Coronary artery (tissue), 2 donors: Measurements from ENCODE around the gene SCML1.

ENCODE experiments used
- DNase-seq: peaks from one replicate; pipeline ENCODE4 v3.0.0-alpha.2; 2017; ENCODE audit warnings: low spot score
- H3K27ac ChIP-seq, 2 donors: fragments of 200-600 bp; sonication (generic); one replicate each; pipeline ENCODE4 v1.5.1; 2016 to 2019
- H3K4me3 ChIP-seq: fragments of 200-600 bp; sonication (generic); 2 replicates; pipeline ENCODE4 v1.5.1; 2016; ENCODE audit warnings: mild to moderate bottlenecking, moderate library complexity
- TF ChIP-seq, protein P1 (sequence below): fragments of 200-600 bp; sonication (generic); IDR thresholded peaks from one replicate; pipeline ENCODE4 v1.5.1; 2019; ENCODE audit warnings: antibody characterized with exemption

The SCML1 gene

DNA sequence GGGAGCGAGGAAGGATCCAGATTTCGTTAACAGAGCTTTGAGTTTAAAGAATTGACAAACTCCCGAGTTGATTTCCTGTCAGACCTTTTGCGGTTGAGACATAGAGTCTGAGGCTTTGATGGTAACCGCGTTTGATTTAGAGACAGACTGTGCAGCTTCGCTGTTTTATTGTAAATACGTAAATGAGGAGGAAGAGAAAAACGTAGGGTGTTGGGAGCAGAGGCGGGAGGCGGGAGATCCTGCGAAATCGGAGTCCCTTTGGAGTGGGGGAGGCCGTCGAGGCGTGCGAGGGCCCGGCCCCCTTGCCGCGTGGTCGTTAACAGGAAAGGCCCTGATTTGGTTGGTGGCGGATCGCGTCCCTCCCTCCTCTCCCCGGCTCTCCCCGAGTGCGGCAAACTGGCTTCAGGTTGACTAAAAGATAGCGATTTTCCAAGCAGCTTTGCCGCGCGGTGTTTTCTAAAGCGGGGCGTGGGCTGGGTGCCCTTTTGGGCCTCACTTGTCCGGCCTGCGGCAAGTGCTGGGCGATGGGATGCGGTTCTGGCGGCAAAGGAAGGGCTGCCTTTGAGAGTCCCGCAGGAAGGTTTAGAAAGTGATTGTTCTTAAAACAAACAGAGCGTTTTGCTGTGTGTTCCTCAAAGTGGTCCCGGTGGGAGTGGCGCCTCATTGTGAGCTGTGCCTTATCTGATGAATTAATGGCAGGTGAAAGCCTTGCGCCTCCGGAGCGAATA lies 857 bp downstream of the SCML1 start:
- peak overlapping the region; percentile 71 for H3K4me3 ChIP-seq
- DNase-seq = no peak
- peak overlapping the region; percentile 81 to 83 for H3K27ac ChIP-seq
- TF ChIP-seq, protein P1, sequence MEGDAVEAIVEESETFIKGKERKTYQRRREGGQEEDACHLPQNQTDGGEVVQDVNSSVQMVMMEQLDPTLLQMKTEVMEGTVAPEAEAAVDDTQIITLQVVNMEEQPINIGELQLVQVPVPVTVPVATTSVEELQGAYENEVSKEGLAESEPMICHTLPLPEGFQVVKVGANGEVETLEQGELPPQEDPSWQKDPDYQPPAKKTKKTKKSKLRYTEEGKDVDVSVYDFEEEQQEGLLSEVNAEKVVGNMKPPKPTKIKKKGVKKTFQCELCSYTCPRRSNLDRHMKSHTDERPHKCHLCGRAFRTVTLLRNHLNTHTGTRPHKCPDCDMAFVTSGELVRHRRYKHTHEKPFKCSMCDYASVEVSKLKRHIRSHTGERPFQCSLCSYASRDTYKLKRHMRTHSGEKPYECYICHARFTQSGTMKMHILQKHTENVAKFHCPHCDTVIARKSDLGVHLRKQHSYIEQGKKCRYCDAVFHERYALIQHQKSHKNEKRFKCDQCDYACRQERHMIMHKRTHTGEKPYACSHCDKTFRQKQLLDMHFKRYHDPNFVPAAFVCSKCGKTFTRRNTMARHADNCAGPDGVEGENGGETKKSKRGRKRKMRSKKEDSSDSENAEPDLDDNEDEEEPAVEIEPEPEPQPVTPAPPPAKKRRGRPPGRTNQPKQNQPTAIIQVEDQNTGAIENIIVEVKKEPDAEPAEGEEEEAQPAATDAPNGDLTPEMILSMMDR = no peak

- Histone ChIP-seq H3K27ac (no peak overlapping the region), H3K4me3 (peak overlapping the region; percentile 71)
- DNase-seq = no peak
- TF ChIP-seq, protein P1 = no peak
Measured at GRCh38 chrX:17738737-17739535, 1.6 kb downstream of the SCML1 start.

DNA sequence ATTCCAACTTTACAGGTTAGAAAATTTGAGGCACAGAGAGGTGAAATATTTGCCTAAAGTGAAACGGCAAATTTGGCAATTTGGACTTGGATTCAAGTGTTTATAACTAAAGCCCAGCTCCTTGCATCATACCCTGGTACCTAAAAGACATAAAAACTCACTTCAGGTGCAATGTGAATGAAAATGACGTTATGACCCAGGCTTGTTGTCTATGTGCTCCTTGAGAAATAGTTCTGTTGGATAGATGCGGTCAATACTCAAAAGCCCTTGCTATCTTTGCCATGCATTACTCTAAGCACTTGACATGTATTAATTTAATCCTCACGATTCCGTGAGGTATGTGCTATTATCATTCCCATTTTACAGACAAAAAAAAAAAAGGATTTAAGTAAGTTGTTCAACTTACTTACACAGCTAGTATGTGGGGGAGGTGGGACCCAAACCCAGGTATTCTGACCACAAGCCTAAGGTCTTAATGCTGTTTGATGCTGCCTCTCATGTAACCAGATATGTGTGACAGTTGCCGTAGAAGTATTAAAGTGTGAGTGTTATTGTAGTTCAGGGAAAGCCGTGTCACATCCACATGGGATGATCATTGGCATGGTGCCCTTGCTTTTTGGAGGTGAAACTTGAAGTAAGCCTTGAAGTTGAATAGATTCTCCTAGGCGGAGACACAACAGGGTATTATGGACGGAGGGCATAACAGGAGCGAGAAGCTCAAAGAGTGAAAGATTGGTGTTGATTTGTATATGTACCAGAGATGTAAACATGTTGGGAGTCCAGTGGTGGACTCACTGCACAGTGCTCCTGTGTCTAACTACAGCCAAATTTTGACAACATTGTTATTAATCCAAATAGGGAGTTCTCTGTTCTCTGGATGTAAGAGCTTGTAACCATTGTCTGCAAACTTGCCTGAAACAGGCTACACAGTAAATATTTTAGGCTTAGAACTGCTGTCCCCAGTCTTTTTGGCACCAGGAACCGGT lies 3.1 kb downstream of the SCML1 start:
- no peak overlapping the region for H3K27ac ChIP-seq
- no peak overlapping the region for H3K4me3 ChIP-seq
- no peak for DNase-seq
- TF ChIP-seq, protein P1 = no peak

GRCh38 chrX:17741123-17741511 lies 3.8 kb downstream of the SCML1 start:
- Histone ChIP-seq H3K27ac (no peak overlapping the region), H3K4me3 (no peak overlapping the region)
- DNase-seq = no peak
- TF ChIP-seq, protein P1 = no peak

- no peak overlapping the region for H3K4me3 ChIP-seq
- TF ChIP-seq, protein P1 = no peak
- no peak for DNase-seq
- H3K27ac ChIP-seq = no peak overlapping the region
Measured at GRCh38 chrX:17743913-17744312, 6.6 kb downstream of the SCML1 start.

GRCh38 chrX:17744896-17745523 lies 7.7 kb downstream of the SCML1 start:
- Histone ChIP-seq H3K4me3 (no peak overlapping the region), H3K27ac (no peak overlapping the region)
- no peak for DNase-seq
- TF ChIP-seq, protein P1 = no peak
